Stimulated activated naive CD8-positive, alpha-beta T cell treated with anti-CD3 and anti-CD28 coated beads, Interleukin-15, Interleukin-2, amounts not matched to agents 100 ng/mL and 50 ng/mL, for 24 hours (primary cell): ENCODE data around the gene TMEM247.

Source experiments
- H3K27ac Mint-ChIP-seq: one replicate; pipeline ENCODE4 v1.8.0; 2021; ENCODE audit warnings: mild to moderate bottlenecking, mixed read lengths
- H3K27me3 Mint-ChIP-seq: one replicate; pipeline ENCODE4 v1.8.0; 2021; ENCODE audit warnings: mixed read lengths
- H3K36me3 Mint-ChIP-seq: one replicate; pipeline ENCODE4 v1.8.0; 2021; ENCODE audit warnings: low read depth, mixed read lengths
- H3K4me1 Mint-ChIP-seq: one replicate; pipeline ENCODE4 v1.8.0; 2021; ENCODE audit warnings: low read depth, mixed read lengths
- H3K4me3 Mint-ChIP-seq: one replicate; pipeline ENCODE4 v1.8.0; 2021; ENCODE audit warnings: mild to moderate bottlenecking, mixed read lengths
- H3K9me3 Mint-ChIP-seq: one replicate; pipeline ENCODE4 v1.8.0; 2021; ENCODE audit warnings: mixed read lengths

TMEM247 gene

GRCh38 chr2:46531863-46532262, 52.5 kb downstream of the TMEM247 start:
- no peaks in the 10 kb centered on the region for H3K9me3 Mint-ChIP-seq
- no peaks in the 10 kb centered on the region for H3K27me3 Mint-ChIP-seq
- H3K27ac Mint-ChIP-seq, result no peak overlapping the region
- H3K4me3 Mint-ChIP-seq, result no peak overlapping the region
- peaks cover 18% of the 10 kb centered on the region for H3K36me3 Mint-ChIP-seq
- peaks cover 35% of the 10 kb centered on the region for H3K4me1 Mint-ChIP-seq
